ENCODE measurements around the gene TSACC.

The TSACC gene

DNA sequence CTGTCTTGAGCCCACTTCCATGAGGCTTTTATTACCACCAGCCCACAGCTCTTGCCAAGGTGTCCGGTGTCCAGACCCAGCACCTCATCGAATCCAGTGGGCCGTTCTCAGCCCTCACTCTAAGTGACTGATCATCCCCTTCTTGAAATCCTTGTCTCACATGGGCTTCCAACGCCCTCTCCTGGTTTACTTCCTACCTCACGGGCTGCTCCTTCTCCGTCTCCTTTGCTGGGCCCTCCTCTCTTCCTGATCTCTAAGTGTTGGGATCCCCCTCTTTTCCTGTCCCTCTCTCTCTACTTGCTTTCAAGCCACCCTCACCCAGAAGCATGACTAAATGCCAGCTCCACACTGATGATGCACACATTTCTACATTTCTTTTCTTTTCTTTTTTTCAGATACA, 21.6 kb downstream of the TSACC start:
- no peak for DNase-seq (ENCODE audit: low read depth)
- TF ChIP-seq POLR2A (IDR thresholded peaks at IDR 0.05; ENCODE audit: extremely low read depth, insufficient read length) = no peak
- TF ChIP-seq, protein P1, sequence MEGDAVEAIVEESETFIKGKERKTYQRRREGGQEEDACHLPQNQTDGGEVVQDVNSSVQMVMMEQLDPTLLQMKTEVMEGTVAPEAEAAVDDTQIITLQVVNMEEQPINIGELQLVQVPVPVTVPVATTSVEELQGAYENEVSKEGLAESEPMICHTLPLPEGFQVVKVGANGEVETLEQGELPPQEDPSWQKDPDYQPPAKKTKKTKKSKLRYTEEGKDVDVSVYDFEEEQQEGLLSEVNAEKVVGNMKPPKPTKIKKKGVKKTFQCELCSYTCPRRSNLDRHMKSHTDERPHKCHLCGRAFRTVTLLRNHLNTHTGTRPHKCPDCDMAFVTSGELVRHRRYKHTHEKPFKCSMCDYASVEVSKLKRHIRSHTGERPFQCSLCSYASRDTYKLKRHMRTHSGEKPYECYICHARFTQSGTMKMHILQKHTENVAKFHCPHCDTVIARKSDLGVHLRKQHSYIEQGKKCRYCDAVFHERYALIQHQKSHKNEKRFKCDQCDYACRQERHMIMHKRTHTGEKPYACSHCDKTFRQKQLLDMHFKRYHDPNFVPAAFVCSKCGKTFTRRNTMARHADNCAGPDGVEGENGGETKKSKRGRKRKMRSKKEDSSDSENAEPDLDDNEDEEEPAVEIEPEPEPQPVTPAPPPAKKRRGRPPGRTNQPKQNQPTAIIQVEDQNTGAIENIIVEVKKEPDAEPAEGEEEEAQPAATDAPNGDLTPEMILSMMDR (IDR thresholded peaks at IDR 0.05; ENCODE audit: low read depth, low read length) = no peak
- TF ChIP-seq MYC (IDR thresholded peaks at IDR 0.05; ENCODE audit: low read depth, low read length) = no peak
- TF ChIP-seq, protein P2, sequence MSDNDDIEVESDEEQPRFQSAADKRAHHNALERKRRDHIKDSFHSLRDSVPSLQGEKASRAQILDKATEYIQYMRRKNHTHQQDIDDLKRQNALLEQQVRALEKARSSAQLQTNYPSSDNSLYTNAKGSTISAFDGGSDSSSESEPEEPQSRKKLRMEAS (IDR thresholded peaks at IDR 0.05; ENCODE audit: low read depth, low read length) = no peak
- no peak overlapping the region for H3K4me3 ChIP-seq (ENCODE audit: low read depth, low read length)

DNA sequence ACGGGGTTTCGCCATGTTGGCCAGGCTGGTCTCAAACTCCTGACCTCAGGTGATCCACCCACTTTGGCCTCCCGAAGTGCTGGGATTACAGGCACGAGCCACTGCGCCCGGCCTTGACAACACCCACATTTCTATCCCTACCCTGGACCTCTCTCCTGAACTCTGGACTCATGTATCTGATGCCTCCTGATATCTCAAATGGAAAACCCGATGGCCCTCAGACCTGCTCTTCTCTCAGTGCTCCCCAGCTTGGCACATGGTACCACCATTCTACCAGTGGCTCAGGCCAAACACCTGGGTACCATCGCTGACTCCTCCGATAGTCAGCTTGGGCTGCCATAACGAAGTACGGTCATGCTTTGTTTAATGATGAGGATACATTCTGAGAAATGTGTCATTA, 22.2 kb downstream of the TSACC start:
- no peak overlapping the region for H3K4me3 ChIP-seq (ENCODE audit: low read depth, low read length)
- DNase-seq (ENCODE audit: low read depth) = no peak
- TF ChIP-seq POLR2A (IDR thresholded peaks at IDR 0.05; ENCODE audit: extremely low read depth, insufficient read length) (no peak), MYC (IDR thresholded peaks at IDR 0.05; ENCODE audit: low read depth, low read length) (no peak)
- TF ChIP-seq, protein P2 (IDR thresholded peaks at IDR 0.05; ENCODE audit: low read depth, low read length) = no peak
- TF ChIP-seq, protein P1 (IDR thresholded peaks at IDR 0.05; ENCODE audit: low read depth, low read length) = no peak

DNA sequence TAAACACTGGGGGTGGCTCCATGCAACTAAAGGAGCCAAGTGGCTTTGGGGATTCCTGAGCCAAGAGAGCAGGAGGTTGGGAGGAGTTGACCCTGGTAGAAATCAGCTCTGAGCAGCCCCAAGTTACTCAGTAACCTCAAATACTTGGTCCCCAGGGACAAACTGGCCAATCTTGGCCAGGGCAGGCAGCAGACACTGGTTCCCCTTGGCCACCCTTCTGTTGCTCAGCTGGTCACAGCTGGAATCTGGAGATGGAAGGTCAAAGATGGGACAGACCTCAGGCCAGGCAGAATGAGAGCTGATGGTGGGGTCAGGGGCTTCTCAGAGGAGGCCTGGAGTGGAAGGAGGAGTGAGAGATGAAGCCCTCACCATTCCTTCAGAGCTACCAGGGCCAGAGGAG, 27.4 kb downstream of the TSACC start:
- TF ChIP-seq POLR2A (IDR thresholded peaks at IDR 0.05; ENCODE audit: extremely low read depth, insufficient read length) = no peak
- TF ChIP-seq, protein P2 (IDR thresholded peaks at IDR 0.05; ENCODE audit: low read depth, low read length) = no peak

DNA sequence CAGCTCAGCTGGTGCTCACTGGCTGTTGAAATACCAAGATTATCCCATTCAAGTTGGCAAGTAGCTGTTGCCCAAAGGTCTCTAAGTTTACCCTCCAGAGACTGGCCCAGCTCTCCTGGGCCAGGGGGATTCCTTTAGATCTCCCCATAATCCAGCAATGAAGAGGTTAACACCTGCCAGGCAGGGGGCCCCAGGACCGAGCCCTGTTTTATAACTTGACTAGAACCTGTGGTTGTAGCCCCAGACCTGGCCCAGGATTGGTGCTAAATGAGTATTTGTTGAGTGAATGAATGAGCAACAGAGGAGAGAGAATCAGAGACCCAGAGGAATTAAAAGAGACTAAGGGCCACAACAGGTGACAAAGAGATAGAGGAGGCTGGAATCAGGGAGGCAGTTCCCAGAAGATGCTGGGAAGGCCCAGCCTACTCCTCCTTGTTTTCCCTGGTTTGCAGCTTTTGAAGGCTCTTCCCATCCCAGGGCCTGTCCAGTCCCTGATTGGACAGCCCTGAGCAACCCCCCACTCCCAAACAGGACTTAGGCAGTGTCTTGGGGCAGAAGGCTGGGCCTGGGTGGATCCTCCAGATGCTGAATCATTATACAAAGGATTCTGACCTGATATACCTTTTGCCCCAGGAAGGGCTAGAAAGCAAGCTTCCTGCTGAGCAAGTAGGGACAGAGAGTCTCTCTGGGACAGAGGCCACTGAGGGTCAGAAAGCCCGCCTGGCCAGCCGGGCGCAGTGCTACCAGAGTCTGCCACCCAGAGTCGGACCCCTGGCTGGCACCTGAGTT, 28.2 kb downstream of the TSACC start:
- no peak for DNase-seq (ENCODE audit: low read depth)
- H3K4me3 ChIP-seq (ENCODE audit: low read depth, low read length) = no peak overlapping the region
- TF ChIP-seq, protein P1 (IDR thresholded peaks at IDR 0.05; ENCODE audit: low read depth, low read length) = no peak
- TF ChIP-seq POLR2A (IDR thresholded peaks at IDR 0.05; ENCODE audit: extremely low read depth, insufficient read length) (no peak), MYC (IDR thresholded peaks at IDR 0.05; ENCODE audit: low read depth, low read length) (no peak)
- TF ChIP-seq, protein P2 (IDR thresholded peaks at IDR 0.05; ENCODE audit: low read depth, low read length) = no peak

More for the DNA sequence above, 27.4 kb downstream of the TSACC start:
- no peak overlapping the region for H3K4me3 ChIP-seq (ENCODE audit: low read depth, low read length)
- DNase-seq (ENCODE audit: low read depth) = no peak

DNA sequence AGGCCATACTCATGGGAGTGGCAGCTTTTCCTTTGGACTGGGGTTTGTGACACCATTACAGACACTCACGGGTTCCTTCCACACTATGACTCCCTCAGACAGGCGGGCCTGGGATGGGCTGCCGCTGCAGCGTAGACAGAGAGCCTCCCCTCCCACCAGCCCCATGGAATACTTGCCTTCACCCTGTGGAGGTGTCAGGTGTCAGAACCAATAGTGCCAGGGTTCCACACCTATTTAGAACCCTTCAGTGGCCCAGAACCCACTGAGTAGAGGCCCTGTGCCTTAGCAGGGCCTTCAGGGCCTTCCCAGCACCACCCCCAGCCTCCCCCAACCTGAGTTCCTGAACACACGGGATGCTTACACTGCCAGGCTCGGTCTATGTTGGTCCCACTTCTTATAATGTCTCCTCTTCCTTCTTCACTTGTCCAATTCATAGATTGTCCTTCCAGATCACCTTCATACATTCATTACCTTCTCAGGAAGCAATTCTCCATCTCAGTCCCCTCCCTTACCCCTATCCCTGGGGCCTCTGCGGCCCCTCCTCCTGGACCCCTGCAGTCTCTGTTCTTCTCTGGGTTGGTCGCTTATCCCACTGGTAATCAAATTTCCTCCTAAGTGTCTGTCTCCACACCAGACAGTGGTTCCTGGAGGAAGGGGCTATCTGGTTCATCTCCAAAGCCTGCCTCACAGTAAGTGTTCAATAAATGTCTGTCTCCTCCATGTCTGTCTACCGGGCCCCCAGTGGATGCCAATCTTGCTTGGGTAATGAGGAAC, 29.2 kb downstream of the TSACC start:
- no peak for DNase-seq (ENCODE audit: low read depth)
- no peak overlapping the region for H3K4me3 ChIP-seq (ENCODE audit: low read depth, low read length)
- no peak for TF ChIP-seq POLR2A (IDR thresholded peaks at IDR 0.05; ENCODE audit: extremely low read depth, insufficient read length)
- TF ChIP-seq MYC (IDR thresholded peaks at IDR 0.05; ENCODE audit: low read depth, low read length) = no peak
- TF ChIP-seq, protein P1 (IDR thresholded peaks at IDR 0.05; ENCODE audit: low read depth, low read length) = no peak
- TF ChIP-seq, protein P2 (IDR thresholded peaks at IDR 0.05; ENCODE audit: low read depth, low read length) = no peak
